Measurements from ENCODE around the gene DRG1.
"Not testable (repeated sequence)": the region's sequence is repeated elsewhere in the genome, so short reads cannot be mapped to it uniquely, and the experiment has no call there.

Gene DRG1

DNA sequence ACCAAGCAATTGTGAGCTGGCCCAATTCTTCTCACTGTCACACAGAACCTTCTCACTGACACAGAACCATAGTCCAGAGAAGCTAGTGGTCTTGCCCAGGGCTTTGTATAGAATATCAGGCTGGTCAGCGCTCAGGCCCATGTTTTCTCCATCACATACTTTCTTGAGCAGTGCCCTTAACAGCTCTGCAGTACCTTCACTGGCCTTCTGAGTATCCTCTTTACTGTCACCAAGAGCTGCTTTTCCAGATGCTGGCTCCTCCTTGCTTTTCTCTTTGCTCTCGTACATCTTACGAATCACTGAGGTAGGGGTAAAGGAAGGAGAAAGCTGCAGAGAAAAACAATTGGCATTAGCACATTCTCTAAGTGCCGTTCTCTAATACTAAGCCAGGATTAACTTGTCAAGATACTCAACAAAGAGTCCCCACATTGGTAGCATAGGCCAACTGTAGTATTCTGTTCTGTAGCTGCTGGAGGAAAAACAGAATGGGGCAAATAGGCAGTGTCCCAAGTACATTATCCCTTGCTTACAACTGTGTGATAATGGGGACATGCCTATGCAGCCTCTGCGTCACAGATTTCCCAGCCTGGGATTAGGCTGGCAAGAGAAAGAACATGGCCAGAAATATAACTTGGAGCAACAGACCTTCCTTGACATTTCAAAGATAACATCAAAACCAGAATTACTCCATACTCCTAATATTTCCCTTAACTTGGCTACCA lies 43.5 kb downstream of the DRG1 start:
- no peak for DNase-seq

DNA sequence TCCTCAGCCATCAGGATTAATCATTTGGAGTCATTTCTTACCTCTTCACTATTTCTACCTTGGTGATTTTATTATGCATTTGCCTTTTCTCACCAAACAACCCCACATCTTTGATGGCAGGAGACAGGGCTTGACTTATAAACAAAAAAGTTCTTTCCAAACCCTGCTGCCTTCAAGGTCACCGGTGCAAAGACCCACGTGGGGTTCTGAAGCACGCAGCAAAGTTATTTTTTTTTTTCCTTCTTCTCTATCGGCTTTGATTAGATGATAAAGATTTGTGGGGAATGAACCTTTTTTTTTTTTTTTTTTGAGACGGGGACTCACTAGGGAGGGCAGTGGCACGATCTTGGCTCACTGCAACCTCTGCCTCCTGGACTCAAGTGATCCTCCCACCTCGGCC lies 44.1 kb downstream of the DRG1 start:
- DNase-seq = no peak

GRCh38 chr22:31445642-31446041 lies 46.2 kb downstream of the DRG1 start:
- DNase-seq = no peak

DNA sequence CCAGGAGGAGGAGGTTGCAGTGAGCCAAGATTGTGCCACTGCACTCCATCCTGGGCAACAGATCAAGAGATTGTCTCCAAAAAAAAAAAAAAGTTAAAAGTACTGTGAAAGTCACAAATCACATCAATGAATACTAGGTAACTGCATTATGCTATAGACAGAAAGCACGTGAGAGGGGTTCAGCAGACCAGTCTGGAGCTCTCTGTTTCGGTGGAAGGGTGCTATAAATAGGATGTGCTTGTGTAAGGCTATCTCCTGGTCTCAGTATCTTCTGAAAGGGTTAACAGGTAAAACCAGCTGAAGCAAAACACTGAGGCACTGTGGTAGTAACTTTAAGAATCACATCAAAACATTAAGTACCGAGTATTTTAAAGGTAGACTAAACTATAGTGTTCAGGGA lies 46.8 kb downstream of the DRG1 start:
- DNase-seq = no peak

GRCh38 chr22:31446767-31447166 lies 47.4 kb downstream of the DRG1 start:
- DNase-seq = no peak

DNA sequence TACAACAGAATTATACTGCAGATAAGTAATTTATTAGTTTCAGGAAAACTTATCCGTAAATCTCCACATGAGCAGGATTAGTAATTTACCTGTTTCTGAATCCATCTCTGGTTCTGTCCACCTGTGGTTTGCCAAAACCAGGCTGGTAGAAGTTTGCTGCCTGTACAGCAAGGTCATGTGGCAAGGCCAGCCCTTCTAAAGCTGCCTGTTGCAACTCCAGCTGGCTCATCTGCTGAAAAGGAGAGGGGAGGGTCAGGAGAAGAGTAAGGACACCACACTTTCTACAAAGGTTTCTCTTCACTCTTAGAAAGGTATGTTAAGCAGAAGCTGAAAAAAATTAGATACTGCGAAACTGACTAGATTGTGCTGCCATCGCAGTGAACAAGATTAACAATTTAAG lies 47.9 kb downstream of the DRG1 start:
- no peak for DNase-seq

DNA sequence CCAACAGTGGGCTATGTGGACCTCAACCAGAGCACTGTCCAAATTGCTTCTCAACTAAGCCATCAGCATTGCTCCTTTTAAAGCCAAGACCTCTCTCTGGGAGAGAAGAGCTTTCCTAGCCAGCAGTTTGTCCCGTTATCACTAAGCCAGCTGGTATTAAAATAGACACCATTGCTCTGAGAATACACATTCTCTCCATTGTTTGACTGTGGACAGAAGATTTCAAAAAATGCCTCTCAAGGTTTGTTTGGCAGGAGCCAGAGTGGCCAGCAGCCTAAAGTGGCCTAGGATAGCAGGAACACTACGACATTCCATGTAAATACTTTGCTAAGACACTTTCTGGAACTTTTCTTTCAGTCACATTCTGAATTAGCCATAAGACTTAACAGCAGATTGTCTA lies 49.0 kb downstream of the DRG1 start:
- DNase-seq = no peak

GRCh38 chr22:31449506-31449905 lies 50.1 kb downstream of the DRG1 start:
- peak in 3 of 4 experiments; percentile 16 to 21 (median 16) for DNase-seq

DNA sequence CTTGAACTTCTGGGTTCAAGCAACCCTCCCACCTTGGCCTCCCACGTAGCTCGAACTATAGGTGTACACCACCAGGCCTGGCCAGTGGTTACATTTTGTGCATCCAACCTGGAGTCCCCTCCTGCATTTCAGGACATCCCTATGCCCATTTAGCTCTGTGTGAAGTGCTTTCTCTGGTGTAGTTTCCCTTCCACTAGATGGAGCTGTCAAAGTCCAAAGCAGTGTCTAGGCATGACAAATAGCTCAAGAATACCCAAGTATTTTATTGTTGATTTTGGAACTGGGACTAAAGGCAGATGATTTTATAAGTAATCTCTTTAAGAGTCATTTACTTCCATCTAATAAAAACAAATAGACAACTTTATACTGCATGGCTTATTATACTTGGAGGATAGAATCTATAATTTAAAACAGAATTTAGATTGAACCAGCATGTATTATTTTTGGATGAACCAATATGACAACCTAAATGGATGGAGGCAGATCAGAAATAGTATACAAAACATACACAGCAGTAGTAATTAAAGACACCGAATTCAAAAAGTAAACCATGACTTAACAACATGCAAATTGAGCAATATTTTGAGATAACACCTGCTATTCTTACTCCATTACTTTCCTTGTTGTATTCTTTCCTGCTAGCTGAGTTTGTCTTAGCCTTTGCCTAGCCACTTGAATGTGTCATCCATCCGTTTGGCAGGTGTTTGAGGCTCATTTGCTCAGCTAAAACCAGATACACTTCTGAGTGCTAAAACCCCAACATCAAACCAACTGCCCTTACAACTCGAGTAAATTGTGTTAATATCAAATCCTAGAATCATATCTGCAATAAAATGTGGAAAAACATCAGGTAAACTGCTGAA lies 52.5 kb downstream of the DRG1 start:
- DNase-seq = peak; percentile 12 to 47 (median 24)

GRCh38 chr22:31461699-31462098 lies 62.3 kb downstream of the DRG1 start:
- no peak for DNase-seq

GRCh38 chr22:31465307-31465706 lies 65.9 kb downstream of the DRG1 start:
- no peak for DNase-seq

- no peak for DNase-seq
Observed at GRCh38 chr22:31474743-31475142, 75.3 kb downstream of the DRG1 start.

DNA sequence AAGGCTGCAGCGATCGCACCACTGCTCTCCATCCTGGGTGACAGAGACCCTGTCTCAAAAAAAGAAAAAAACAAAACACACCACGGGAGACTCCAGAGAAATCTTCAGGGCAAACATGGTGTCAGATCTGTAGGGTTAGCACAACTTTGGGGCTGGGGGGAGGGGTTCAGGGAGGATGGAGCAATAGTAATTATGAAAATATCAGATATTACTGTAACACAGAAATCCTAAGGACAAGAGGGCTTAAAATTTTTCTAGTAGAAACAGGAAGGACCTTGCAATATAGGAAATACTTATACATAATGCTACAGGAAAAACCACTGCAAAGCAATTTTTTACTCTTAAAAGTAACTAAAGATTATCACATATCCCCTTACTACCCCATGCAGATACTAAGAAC lies 76.4 kb downstream of the DRG1 start:
- DNase-seq = no peak

GRCh38 chr22:31477329-31477728 lies 77.9 kb downstream of the DRG1 start:
- DNase-seq = no peak

- no peak for DNase-seq
Observed at GRCh38 chr22:31481129-31481528, 81.7 kb downstream of the DRG1 start.

GRCh38 chr22:31482470-31482869 lies 83.1 kb downstream of the DRG1 start:
- not testable (repeated sequence) for DNase-seq
